Prostate gland (tissue), 2 donors: ENCODE results near the gene CCDC78. TPM values are rescaled to one million over a fixed set of nuclear protein-coding genes. Genes with fewer than 3 reads are reported as not detected.

Experiments
- DNase-seq: peaks from one replicate; pipeline ENCODE4 v3.0.0-alpha.2; 2019; ENCODE audit warnings: low spot score
- H3K27ac ChIP-seq, 2 donors: fragments of 200-600 bp; sonication (generic); 2 replicates each; pipeline ENCODE4 v1.5.1; 2017 to 2019
- H3K27me3 ChIP-seq: fragments of 200-600 bp; sonication (generic); replicated peaks from 2 replicates; pipeline ENCODE4 v1.5.1; 2019; ENCODE audit not compliant: insufficient read depth
- H3K36me3 ChIP-seq, 2 donors: fragments of 200-600 bp; sonication (generic); 1 replicate in 1 of 2; 2 replicates in 1 of 2; pipeline versions ENCODE4 v1.5.1 to v1.8.1; 2017 to 2019
- H3K4me1 ChIP-seq: fragments of 200-600 bp; sonication (generic); replicated peaks from 2 replicates; pipeline ENCODE4 v1.5.1; 2019
- H3K4me3 ChIP-seq, 2 donors: fragments of 200-600 bp; sonication (generic); 2 replicates each; pipeline ENCODE4 v1.5.1; 2017 to 2019
- H3K9me3 ChIP-seq: fragments of 200-600 bp; sonication (generic); 2 replicates; pipeline ENCODE4 v1.5.1; 2017
- CTCF ChIP-seq, 4 experiments: fragments of 200-600 bp in 2 of 4; fragments of 450-650 bp in 2 of 4; sonication (generic) in 2 of 4; IDR thresholded peaks; 1 replicate in 3 of 4; 2 replicates in 1 of 4; pipeline ENCODE4 v1.5.1; 2016 to 2019; ENCODE audit warnings: antibody characterized with exemption in 4 of 4, mild to moderate bottlenecking in 2 of 4, moderate library complexity in 2 of 4
- POLR2A ChIP-seq: fragments of 450-650 bp; IDR thresholded peaks from one replicate; pipeline ENCODE4 v1.6.1; 2016; ENCODE audit warnings: antibody characterized with exemption, mild to moderate bottlenecking
- POLR2AphosphoS5 ChIP-seq: sonication (generic); formaldehyde crosslinking; IDR thresholded peaks from one replicate; pipeline ENCODE4 v1.6.1; 2017; ENCODE audit warnings: antibody characterized with exemption
- WGBS: methylation state at CpG from one replicate; pipeline ENCODE4 v1.1.5; 2018; 5-methylcytosine and 5-hydroxymethylcytosine counted together
- intact Hi-C: fragments of 100-400 bp; cut with DNase I; formaldehyde crosslinking; loops from one replicate; pipeline ENCODE4 v1.14.2; 2022
- total RNA-seq, 2 donors: library from RNA; depleted of rRNA; stranded (reverse); fragments of >200 nt; gene quantifications; one replicate each; pipeline ENCODE4 v1.1.0, GENCODE V29; 2016

Gene CCDC78
- 1 to 10 TPM; 2.3 to 3.0 TPM for total RNA-seq

GRCh38 chr16:726438-727290, at the start of gene CCDC78, which contains the start of gene HAGHL:
Gene CCDC78 (minus strand): TSS chr16:726443. CDS start chr16:726367, 76 bp downstream.
Gene HAGHL (plus strand): TSS chr16:727106. CDS start chr16:727510, 404 bp downstream.
- H3K27ac ChIP-seq = no peak within 1 kb of the TSS
- DNase-seq = peak; percentile 39
- no peak for TF ChIP-seq POLR2A
- TF ChIP-seq CTCF (IDR thresholded peaks at IDR 0.05) = no peak
- no peak for TF ChIP-seq POLR2AphosphoS5
- peak within 1 kb of the TSS; percentile 31 to 37 for H3K4me3 ChIP-seq
- no peaks in the 10 kb centered on the region for H3K27me3 ChIP-seq
- no peaks in the 10 kb centered on the region for H3K9me3 ChIP-seq
- intact Hi-C loops = no loop called here
- 5% methylated on average over 30 of the region's 88 CpGs for WGBS
- peaks cover 20% of the 10 kb centered on the region for H3K4me1 ChIP-seq
- no peaks in the 10 kb centered on the region for H3K36me3 ChIP-seq

- no peaks in the 10 kb centered on the region for H3K4me1 ChIP-seq
- H3K9me3 ChIP-seq = no peaks in the 10 kb centered on the region
- WGBS = 64% methylated on average over 34 of the region's 36 CpGs
- no peak overlapping the region for H3K4me3 ChIP-seq
- no peaks in the 10 kb centered on the region for H3K36me3 ChIP-seq
- DNase-seq = no peak
- TF ChIP-seq CTCF (IDR thresholded peaks at IDR 0.05) (no peak), POLR2AphosphoS5 (no peak), POLR2A (no peak)
- H3K27ac ChIP-seq = no peak overlapping the region
- intact Hi-C loops = no loop called here
- peaks cover 2% of the 10 kb centered on the region for H3K27me3 ChIP-seq
These were observed 49.1 kb upstream of the CCDC78 start for GRCh38 chr16:775236-775796.

GRCh38 chr16:774086-775001, 48.1 kb upstream of the CCDC78 start:
- Histone ChIP-seq H3K4me3 (no peak overlapping the region), H3K27ac (no peak overlapping the region), H3K27me3 (peaks cover 2% of the 10 kb centered on the region), H3K4me1 (no peaks in the 10 kb centered on the region), H3K9me3 (no peaks in the 10 kb centered on the region), H3K36me3 (no peaks in the 10 kb centered on the region)
- 82% methylated on average over 39 of the region's 46 CpGs for WGBS
- intact Hi-C loops = no loop called here
- no peak for DNase-seq
- TF ChIP-seq POLR2AphosphoS5 = no peak
- no peak for TF ChIP-seq POLR2A
- no peak for TF ChIP-seq CTCF (IDR thresholded peaks at IDR 0.05)

GRCh38 chr16:772959-773358, 46.7 kb upstream of the CCDC78 start:
- H3K4me1 ChIP-seq = no peaks in the 10 kb centered on the region
- H3K27ac ChIP-seq = no peak overlapping the region
- TF ChIP-seq POLR2AphosphoS5 = no peak
- TF ChIP-seq CTCF (IDR thresholded peaks at IDR 0.05) = no peak
- TF ChIP-seq POLR2A = no peak
- H3K4me3 ChIP-seq = no peak overlapping the region
- H3K27me3 ChIP-seq = peaks cover 2% of the 10 kb centered on the region
- intact Hi-C loops = no loop called here
- H3K9me3 ChIP-seq = no peaks in the 10 kb centered on the region
- 88% methylated on average over 11 of the region's 18 CpGs for WGBS
- H3K36me3 ChIP-seq = no peaks in the 10 kb centered on the region
- DNase-seq = no peak
